Astrocyte of the spinal cord (primary cell): ENCODE data around the gene YARS1.
"Not testable (repeated sequence)": the region's sequence is repeated elsewhere in the genome, so short reads cannot be mapped to it uniquely, and the experiment has no call there.

ENCODE experiments used
- DNase-seq: peaks from one replicate; pipeline ENCODE4 v3.0.0; 2011; ENCODE audit warnings: low read depth, low spot score
- H3K4me3 ChIP-seq: 2 replicates; pipeline ENCODE4 v1.5.1; 2011; ENCODE audit warnings: low read depth, mild to moderate bottlenecking, low read length, moderate library complexity
- CTCF ChIP-seq: IDR thresholded peaks from 2 replicates; pipeline ENCODE4 v1.5.1; 2012; ENCODE audit warnings: low read depth, mild to moderate bottlenecking, low read length, inconsistent platforms
- in situ Hi-C: cut with HindIII; loops from 2 replicates; pipeline ENCODE4 v1.10.0; 2017; ENCODE audit warnings: low sequenced_read_pairs

Gene YARS1

DNA sequence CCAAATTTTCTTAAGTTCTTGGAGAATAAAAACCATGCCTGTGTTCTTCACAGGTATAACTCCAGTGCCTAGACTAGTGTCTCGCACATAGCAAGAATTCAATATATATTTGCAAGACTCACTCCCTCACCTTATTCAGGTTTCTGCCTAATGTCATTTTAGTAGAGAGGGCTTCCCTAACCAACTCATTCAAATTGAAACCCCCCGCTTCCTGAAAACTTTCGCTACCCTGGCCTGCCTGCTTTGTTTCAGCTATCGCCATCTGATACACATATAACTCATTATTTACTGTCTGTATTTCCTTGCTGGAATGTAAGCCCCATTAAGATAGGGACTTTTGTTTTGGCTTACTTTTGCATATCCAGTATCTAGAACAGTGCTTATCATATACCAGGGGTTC is 8.6 kb downstream of the YARS1 start:
- no peak overlapping the region for H3K4me3 ChIP-seq
- DNase-seq = no peak
- in situ Hi-C loops = no loop called here
- no peak for TF ChIP-seq CTCF

DNA sequence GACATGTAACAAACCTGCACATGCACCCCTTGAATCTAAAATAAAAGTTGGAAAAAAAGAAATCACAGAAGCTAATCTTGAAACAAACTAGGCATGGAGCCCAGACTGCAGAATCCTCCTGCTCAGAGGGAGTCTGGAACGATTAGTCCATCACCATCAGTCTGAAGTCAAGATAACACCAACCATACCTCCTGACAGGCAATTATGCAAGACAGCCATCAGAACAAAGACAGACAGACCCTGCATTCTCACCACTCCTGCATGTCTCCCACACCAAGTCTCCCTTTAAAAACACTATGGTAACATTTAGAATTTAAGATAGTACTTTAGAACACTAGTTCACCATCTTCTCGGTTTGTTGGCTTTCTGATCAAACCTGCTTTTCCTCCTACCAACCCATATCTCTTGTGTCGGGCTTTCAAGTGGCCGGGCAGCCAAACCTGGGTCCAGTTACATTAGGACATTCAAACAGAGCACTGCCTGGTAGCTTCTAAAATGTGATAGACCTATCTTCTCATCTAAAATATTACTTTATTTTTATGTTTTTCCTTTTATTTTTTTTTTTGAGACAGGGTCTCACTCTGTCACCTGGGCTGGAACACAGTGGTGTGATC is 10.1 kb downstream of the YARS1 start:
- in situ Hi-C loops = no loop called here
- no peak for TF ChIP-seq CTCF

GRCh38 chr1:32806290-32806689 is 10.9 kb downstream of the YARS1 start:
- no peak for TF ChIP-seq CTCF
- no peak for DNase-seq
- no peak overlapping the region for H3K4me3 ChIP-seq
- in situ Hi-C loops = no loop called here

More for the DNA sequence above, 10.1 kb downstream of the YARS1 start:
- DNase-seq = no peak
- no peak overlapping the region for H3K4me3 ChIP-seq

GRCh38 chr1:32804460-32804859 is 12.7 kb downstream of the YARS1 start:
- H3K4me3 ChIP-seq, DNase-seq, in situ Hi-C loops: not testable (repeated sequence)

DNA sequence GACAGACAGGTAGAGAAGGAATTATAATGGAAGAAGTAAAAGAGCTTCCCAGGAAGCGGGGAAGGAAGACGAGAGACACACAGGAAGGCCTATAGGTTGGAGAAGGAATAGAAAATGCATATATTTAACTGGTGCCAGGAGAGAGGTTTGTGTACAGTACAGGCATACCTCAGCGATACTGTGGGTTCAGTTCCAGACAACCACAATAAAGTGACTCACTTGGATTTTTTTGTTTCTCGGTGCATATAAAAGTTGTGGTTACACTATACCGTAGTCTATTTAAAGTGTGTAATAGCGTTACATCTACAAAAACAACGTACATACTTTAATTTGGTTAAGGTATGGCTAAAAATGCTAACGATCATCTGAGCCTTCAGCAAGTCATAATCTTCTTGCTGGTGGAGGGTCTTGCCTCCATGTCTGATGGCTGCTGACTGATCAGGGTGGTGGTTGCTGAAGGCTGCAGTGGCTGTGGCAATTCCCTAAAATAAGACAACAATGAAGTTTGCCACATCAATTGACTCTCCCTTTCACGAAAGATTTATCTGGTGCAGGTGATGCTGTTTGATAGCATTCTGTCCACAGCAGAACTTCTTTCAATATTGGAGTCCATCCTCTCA is 16.0 kb downstream of the YARS1 start:
- no peak overlapping the region for H3K4me3 ChIP-seq
- no peak for TF ChIP-seq CTCF
- in situ Hi-C loops = no loop called here
- peak; percentile 88 for DNase-seq

GRCh38 chr1:32798679-32799416 is 18.3 kb downstream of the YARS1 start:
- no peak for DNase-seq
- in situ Hi-C loops = no loop called here
- TF ChIP-seq CTCF = no peak
- H3K4me3 ChIP-seq = no peak overlapping the region

DNA sequence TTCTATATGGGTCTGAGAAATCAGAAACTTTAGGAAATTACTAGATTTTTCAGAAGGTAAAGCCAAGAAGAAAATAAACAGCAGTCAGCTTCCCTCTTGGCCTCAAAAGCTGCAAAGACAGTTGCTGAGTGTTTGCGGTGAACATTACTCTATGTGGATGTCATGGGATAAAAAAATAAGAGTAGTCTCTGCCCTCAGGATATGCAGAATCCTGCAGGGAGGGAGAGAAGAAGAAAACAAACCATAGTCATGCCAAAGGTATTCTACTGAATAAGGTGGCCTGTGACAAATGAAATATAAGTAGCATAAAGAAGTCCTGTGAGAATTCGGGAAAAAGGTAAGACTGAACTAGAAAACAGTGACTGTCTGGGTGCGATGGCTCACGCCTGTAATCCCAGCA is 19.0 kb downstream of the YARS1 start:
- no peak overlapping the region for H3K4me3 ChIP-seq
- in situ Hi-C loops = no loop called here
- no peak for TF ChIP-seq CTCF
- DNase-seq = peak; percentile 88
